KG1 (cell line): ENCODE results near the gene TAF4.
"Not testable (repeated sequence)": the region's sequence is repeated elsewhere in the genome, so short reads cannot be mapped to it uniquely, and the experiment has no call there.

Experiments
- DNase-seq: peaks from one replicate; lab custom pipeline; 2025; lab: John Stamatoyannopoulos, UW

TAF4 gene

GRCh38 chr20:62080249-62080990 lies 14.7 kb upstream of the TAF4 start:
- DNase-seq = no peak

GRCh38 chr20:62079166-62079565 lies 13.5 kb upstream of the TAF4 start:
- no peak for DNase-seq

GRCh38 chr20:62073323-62073722 lies 7.6 kb upstream of the TAF4 start:
- DNase-seq = no peak

GRCh38 chr20:62071669-62072430 lies 6.2 kb upstream of the TAF4 start:
- DNase-seq = not testable (repeated sequence)

GRCh38 chr20:62069741-62070216 lies 4.1 kb upstream of the TAF4 start:
- no peak for DNase-seq

- DNase-seq = no peak
These were observed 3.3 kb upstream of the TAF4 start for GRCh38 chr20:62068997-62069396.

- DNase-seq = peak; percentile 3
These were observed 2.0 kb upstream of the TAF4 start for GRCh38 chr20:62067547-62068260.

GRCh38 chr20:62066983-62067433 lies 1.3 kb upstream of the TAF4 start:
- no peak for DNase-seq

GRCh38 chr20:62066339-62066982 lies 780 bp upstream of the TAF4 start:
- DNase-seq = peak; percentile 11

- DNase-seq = no peak
These were observed 659 bp downstream of the TAF4 start for GRCh38 chr20:62064770-62065673.

GRCh38 chr20:62063981-62064769 lies 1.5 kb downstream of the TAF4 start:
- no peak for DNase-seq

GRCh38 chr20:62063315-62063980 lies 2.2 kb downstream of the TAF4 start:
- DNase-seq = no peak

GRCh38 chr20:62062661-62063314 lies 2.9 kb downstream of the TAF4 start:
- DNase-seq = no peak

- DNase-seq = no peak
These were observed 3.7 kb downstream of the TAF4 start for GRCh38 chr20:62061851-62062423.

- DNase-seq = no peak
These were observed 4.8 kb downstream of the TAF4 start for GRCh38 chr20:62060631-62061541.

GRCh38 chr20:62059920-62060630 lies 5.6 kb downstream of the TAF4 start:
- DNase-seq = no peak

GRCh38 chr20:62059401-62059800 lies 6.3 kb downstream of the TAF4 start:
- no peak for DNase-seq
